Loucy (cell line): ENCODE data around the gene HIP1.

Experiments
- H2AFZ ChIP-seq: fragments of 200-600 bp; sonication (generic); 2 replicates; pipeline ENCODE4 v1.6.0; 2016; ENCODE audit warnings: antibody characterized with exemption, mild to moderate bottlenecking, low read length, moderate library complexity
- H3F3A ChIP-seq: fragments of 200-600 bp; 2 replicates; pipeline ENCODE4 v1.6.0; 2016; ENCODE audit warnings: antibody characterized with exemption, low read depth, mild to moderate bottlenecking
- H3K27me3 ChIP-seq: fragments of 200-600 bp; sonication (generic); 2 replicates; pipeline ENCODE4 v1.6.1; 2014; ENCODE audit warnings: low read length, mild to moderate bottlenecking; ENCODE audit not compliant: insufficient read depth, poor library complexity, severe bottlenecking
- H3K36me3 ChIP-seq: fragments of 200-600 bp; sonication (generic); 2 replicates; pipeline ENCODE4 v1.6.1; 2016; ENCODE audit warnings: low read length; ENCODE audit not compliant: insufficient read depth
- H3K4me1 ChIP-seq: fragments of 200-600 bp; sonication (generic); 2 replicates; pipeline ENCODE4 v1.5.1; 2014; ENCODE audit warnings: low read length, mild to moderate bottlenecking; ENCODE audit not compliant: insufficient read depth, poor library complexity, severe bottlenecking
- H3K4me2 ChIP-seq: fragments of 200-600 bp; sonication (generic); 2 replicates; pipeline ENCODE4 v1.6.0; 2014; ENCODE audit warnings: antibody characterized with exemption, low read length, low read depth, mild to moderate bottlenecking; ENCODE audit not compliant: poor library complexity, severe bottlenecking
- H3K4me3 ChIP-seq: fragments of 200-600 bp; sonication (generic); 2 replicates; pipeline ENCODE4 v1.5.1; 2014; ENCODE audit warnings: low read length, mild to moderate bottlenecking, mixed read lengths; ENCODE audit not compliant: poor library complexity, severe bottlenecking
- H3K79me2 ChIP-seq: fragments of 200-600 bp; sonication (generic); 2 replicates; pipeline ENCODE4 v1.6.1; 2014; ENCODE audit warnings: low read length; ENCODE audit not compliant: insufficient read depth
- H3K9ac ChIP-seq: fragments of 200-600 bp; sonication (generic); 2 replicates; pipeline ENCODE4 v1.6.0; 2014; ENCODE audit warnings: mild to moderate bottlenecking, low read depth, low read length, moderate library complexity; ENCODE audit not compliant: poor library complexity, severe bottlenecking
- H3K9me2 ChIP-seq: fragments of 200-600 bp; sonication (generic); replicated peaks from 2 replicates; pipeline ENCODE4 v1.6.1; 2016; ENCODE audit warnings: low read depth, low read length, mixed read lengths
- H3K9me3 ChIP-seq: fragments of 200-600 bp; sonication (generic); 2 replicates; pipeline ENCODE4 v1.6.1; 2014; ENCODE audit warnings: mild to moderate bottlenecking, antibody characterized with exemption, low read length, low read depth; ENCODE audit not compliant: insufficient read depth
- H4K20me1 ChIP-seq: fragments of 200-600 bp; sonication (generic); 2 replicates; pipeline ENCODE4 v1.6.0; 2014; ENCODE audit warnings: antibody characterized with exemption, low read length, mild to moderate bottlenecking; ENCODE audit not compliant: insufficient read depth, poor library complexity, severe bottlenecking
- CTCF ChIP-seq: fragments of 200-600 bp; sonication (generic); conservative IDR thresholded peaks from 2 replicates; pipeline ENCODE4 v1.5.1; 2014; ENCODE audit warnings: mild to moderate bottlenecking, antibody characterized with exemption, low read length
- EZH2phosphoT487 ChIP-seq: fragments of 200-600 bp; IDR thresholded peaks from 2 replicates; pipeline ENCODE4 v1.6.1; 2018; ENCODE audit warnings: antibody characterized with exemption, mild to moderate bottlenecking, moderate library complexity, borderline replicate concordance

HIP1 gene

GRCh38 chr7:75631711-75632110 lies 107.0 kb downstream of the HIP1 start:
- H4K20me1 ChIP-seq = no peaks in the 10 kb centered on the region
- H3K36me3 ChIP-seq = no peaks in the 10 kb centered on the region
- no peak overlapping the region for H3K4me2 ChIP-seq
- no peak for TF ChIP-seq EZH2phosphoT487
- no peak for TF ChIP-seq CTCF
- H3K9me2 ChIP-seq = no peaks in the 10 kb centered on the region
- H3K4me1 ChIP-seq = no peaks in the 10 kb centered on the region
- H2AFZ ChIP-seq = no peak overlapping the region
- H3K27me3 ChIP-seq = no peaks in the 10 kb centered on the region
- H3K4me3 ChIP-seq = no peak overlapping the region
- H3K9ac ChIP-seq = no peak overlapping the region
- H3F3A ChIP-seq = no peaks in the 10 kb centered on the region
- no peaks in the 10 kb centered on the region for H3K9me3 ChIP-seq
- H3K79me2 ChIP-seq = no peaks in the 10 kb centered on the region

GRCh38 chr7:75630549-75630948 lies 108.2 kb downstream of the HIP1 start:
- H3K79me2 ChIP-seq = no peaks in the 10 kb centered on the region
- H3K9me3 ChIP-seq = no peaks in the 10 kb centered on the region
- H3K9me2 ChIP-seq = no peaks in the 10 kb centered on the region
- no peaks in the 10 kb centered on the region for H3F3A ChIP-seq
- no peak overlapping the region for H2AFZ ChIP-seq
- TF ChIP-seq EZH2phosphoT487 (no peak), CTCF (no peak)
- H4K20me1 ChIP-seq = no peaks in the 10 kb centered on the region
- no peaks in the 10 kb centered on the region for H3K36me3 ChIP-seq
- H3K4me3 ChIP-seq = no peak overlapping the region
- no peak overlapping the region for H3K4me2 ChIP-seq
- no peaks in the 10 kb centered on the region for H3K4me1 ChIP-seq
- H3K9ac ChIP-seq = no peak overlapping the region
- no peaks in the 10 kb centered on the region for H3K27me3 ChIP-seq

GRCh38 chr7:75629044-75629443 lies 109.7 kb downstream of the HIP1 start:
- Histone ChIP-seq H3K4me2 (no peak overlapping the region), H3K9ac (no peak overlapping the region), H3F3A (no peaks in the 10 kb centered on the region), H3K4me3 (no peak overlapping the region), H3K4me1 (no peaks in the 10 kb centered on the region), H3K79me2 (no peaks in the 10 kb centered on the region), H3K27me3 (no peaks in the 10 kb centered on the region), H2AFZ (no peak overlapping the region), H3K9me3 (no peaks in the 10 kb centered on the region), H3K36me3 (no peaks in the 10 kb centered on the region), H3K9me2 (no peaks in the 10 kb centered on the region), H4K20me1 (no peaks in the 10 kb centered on the region)
- TF ChIP-seq EZH2phosphoT487 (no peak), CTCF (no peak)
